ENCODE data around the gene PPP1R12B.

PPP1R12B gene, protein sequence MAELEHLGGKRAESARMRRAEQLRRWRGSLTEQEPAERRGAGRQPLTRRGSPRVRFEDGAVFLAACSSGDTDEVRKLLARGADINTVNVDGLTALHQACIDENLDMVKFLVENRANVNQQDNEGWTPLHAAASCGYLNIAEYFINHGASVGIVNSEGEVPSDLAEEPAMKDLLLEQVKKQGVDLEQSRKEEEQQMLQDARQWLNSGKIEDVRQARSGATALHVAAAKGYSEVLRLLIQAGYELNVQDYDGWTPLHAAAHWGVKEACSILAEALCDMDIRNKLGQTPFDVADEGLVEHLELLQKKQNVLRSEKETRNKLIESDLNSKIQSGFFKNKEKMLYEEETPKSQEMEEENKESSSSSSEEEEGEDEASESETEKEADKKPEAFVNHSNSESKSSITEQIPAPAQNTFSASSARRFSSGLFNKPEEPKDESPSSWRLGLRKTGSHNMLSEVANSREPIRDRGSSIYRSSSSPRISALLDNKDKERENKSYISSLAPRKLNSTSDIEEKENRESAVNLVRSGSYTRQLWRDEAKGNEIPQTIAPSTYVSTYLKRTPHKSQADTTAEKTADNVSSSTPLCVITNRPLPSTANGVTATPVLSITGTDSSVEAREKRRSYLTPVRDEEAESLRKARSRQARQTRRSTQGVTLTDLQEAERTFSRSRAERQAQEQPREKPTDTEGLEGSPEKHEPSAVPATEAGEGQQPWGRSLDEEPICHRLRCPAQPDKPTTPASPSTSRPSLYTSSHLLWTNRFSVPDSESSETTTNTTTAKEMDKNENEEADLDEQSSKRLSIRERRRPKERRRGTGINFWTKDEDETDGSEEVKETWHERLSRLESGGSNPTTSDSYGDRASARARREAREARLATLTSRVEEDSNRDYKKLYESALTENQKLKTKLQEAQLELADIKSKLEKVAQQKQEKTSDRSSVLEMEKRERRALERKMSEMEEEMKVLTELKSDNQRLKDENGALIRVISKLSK

DNA sequence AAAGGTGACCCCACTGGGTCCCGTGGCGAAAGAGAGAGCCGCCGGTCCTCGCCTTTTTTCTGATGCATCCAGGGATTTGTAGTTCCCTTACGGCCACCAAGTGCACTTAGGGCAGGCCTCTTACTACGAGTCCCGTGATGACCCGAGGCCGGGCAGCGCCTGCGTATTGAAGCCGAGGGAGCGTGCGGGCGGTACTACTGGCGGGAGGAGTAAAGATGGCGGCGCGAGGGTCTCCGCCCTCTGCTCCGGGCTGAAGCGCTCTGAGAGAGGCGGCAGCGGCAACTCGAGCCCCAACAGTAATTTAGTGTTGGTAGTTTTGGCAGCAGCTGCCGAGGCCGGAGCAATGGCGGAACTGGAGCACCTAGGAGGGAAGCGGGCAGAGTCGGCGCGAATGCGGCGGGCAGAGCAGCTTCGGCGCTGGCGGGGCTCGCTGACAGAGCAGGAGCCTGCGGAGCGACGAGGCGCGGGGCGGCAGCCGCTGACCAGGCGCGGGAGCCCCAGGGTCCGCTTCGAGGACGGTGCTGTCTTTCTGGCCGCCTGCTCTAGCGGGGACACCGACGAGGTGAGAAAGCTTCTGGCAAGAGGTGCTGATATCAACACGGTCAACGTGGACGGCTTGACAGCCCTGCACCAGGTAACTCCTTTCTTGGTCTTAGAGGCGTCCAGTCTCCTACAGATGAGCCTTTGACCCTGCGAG, at the start of gene PPP1R12B:
Gene PPP1R12B (plus strand): TSS at position 191 of the 697 bp plus-strand sequence. CDS start 153 bp downstream, at position 344.
- peak; percentile 96 to 98 for DNase-seq

DNA sequence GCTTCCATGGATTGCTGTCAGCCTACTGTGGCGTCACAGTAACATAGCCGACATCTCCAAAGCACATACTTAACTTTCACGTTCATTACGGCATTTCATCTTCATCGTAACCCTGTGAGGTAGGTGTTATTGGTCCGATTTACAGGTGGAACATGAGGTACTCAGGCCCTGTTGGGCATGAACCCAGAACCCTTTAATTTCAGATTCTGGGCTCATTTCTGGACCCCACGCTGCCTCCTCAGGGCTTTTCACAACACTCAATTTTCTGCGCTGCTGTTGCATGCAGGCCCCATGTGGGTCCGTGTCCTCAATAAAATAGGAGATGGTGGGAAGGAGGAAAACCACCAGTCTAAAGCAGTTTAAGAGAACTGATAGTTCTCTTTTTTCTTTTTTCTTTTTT, 46.3 kb upstream of the PPP1R12B start:
- no peak for DNase-seq

DNA sequence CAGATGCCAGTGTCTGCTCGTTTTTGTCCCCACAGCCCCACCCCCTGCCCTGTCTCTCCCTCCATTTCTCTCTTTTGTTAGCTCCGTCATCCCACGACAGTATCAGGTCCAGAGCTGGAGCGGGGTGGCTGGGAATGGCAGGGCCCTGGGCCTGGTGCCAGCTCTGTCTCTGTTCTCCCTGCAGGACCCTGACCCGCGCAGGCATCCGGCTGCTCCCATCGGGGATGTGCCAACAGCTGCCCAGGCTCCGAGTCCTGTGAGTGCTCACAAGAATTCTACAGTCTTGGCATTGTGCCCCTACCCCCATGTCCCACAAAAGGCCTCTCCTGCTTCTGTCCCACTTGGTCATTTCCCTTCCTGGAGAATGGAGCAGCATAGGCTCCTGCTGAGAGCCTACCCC, 44.1 kb upstream of the PPP1R12B start:
- DNase-seq = no peak

DNA sequence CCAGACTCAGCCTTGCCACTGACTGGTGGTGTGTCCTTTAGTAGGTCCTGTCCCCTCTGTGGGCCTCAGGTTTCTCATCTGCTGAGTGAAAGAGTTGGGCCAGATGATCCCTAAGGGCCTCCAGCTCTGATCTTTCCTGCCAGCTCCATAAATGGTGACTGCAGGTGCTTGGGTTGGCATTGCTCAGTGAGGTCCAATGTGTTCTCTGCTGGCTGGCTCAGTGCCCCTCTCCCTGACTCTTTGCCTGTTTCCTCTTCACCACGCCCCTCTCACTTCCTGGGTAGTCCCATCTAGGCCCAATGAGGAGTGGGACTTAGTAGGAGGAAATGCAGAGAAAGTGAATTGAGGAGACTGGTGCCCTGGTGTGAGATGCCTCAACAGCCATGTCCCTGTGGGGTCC, 43.3 kb upstream of the PPP1R12B start:
- no peak for DNase-seq

DNA sequence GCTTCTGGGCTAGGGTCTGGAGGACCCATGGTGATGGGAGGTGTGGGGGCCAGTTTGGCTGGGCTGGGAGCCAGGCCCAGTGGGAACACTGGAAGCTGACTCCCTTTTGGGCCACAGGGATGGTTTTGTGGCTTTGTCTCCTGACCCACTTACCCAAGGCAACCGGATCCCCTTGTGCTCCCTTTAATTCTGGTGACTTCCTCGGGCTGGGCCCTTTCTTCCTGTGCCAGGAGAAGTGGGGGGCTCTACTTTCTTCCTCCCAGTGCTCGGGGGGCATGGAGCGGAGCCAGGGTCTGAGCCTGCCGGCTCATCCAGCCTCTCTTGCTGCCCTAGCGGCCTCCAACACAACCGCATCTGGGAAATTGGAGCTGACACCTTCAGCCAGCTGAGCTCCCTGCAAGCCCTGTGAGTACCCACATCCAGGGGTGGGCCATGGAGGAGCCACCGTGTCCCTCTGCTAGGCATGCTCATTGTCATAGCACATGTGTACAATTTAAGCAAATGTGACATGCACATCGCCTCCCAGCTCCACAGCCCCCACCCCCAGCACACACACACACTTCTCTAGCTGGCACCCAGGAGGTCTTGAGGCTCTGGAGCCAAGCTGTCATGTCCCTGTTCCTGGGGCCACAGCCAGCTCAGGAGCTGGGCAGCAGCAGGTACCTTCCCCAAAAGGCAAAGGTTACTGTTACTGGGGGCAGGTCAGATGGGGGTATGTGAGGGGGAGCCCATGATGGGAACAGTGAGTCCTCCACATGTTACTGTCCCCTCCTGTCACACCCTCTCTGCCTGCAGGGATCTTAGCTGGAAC, 41.8 kb upstream of the PPP1R12B start:
- no peak for DNase-seq

DNA sequence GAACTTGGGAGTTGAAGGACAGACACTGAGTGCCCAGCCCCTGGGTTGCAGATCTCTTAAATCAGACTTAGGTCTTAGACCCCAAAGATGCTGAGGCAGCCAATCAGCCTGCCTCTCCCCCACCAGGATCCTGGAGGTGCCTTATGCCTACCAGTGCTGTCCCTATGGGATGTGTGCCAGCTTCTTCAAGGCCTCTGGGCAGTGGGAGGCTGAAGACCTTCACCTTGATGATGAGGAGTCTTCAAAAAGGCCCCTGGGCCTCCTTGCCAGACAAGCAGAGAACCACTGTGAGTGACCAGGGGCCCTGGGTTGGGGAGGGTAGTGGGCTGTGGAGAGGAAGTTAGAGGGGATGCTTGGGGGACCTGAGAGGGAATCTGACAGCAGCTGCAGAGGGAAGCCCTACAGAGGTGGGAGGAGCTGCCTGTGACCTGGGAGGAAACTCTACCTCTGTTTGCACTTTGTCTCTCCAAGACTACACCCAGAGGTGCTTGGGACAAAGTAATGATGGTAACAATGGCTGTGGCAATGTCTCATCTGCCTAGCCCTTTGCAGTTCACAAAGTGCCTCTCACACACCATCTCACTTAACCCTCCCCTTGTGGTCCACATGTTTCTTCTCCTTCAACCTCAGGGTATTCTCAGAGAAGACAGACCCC, 38.3 kb upstream of the PPP1R12B start:
- no peak for DNase-seq

DNA sequence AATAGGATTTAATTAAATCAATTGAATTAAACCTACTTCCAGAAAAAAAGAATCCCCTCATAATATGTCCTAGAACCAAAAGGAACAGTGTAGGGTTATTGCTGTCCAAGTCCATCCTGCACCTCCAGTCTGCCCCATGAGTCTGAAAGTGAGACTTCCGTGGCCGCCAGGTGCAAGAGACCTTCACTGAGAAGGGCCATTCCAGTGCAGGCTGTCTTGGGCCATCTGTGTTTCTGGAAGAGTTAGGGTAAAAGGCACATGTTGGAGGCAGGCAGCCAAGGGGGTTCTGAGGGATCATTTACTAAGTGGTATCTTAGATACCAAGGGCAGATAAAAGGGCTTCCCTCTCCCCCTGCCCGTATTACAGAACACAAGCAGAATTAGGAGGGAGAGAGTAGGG, 37.8 kb upstream of the PPP1R12B start:
- DNase-seq = peak in 1 of 2 experiments; percentile 56

DNA sequence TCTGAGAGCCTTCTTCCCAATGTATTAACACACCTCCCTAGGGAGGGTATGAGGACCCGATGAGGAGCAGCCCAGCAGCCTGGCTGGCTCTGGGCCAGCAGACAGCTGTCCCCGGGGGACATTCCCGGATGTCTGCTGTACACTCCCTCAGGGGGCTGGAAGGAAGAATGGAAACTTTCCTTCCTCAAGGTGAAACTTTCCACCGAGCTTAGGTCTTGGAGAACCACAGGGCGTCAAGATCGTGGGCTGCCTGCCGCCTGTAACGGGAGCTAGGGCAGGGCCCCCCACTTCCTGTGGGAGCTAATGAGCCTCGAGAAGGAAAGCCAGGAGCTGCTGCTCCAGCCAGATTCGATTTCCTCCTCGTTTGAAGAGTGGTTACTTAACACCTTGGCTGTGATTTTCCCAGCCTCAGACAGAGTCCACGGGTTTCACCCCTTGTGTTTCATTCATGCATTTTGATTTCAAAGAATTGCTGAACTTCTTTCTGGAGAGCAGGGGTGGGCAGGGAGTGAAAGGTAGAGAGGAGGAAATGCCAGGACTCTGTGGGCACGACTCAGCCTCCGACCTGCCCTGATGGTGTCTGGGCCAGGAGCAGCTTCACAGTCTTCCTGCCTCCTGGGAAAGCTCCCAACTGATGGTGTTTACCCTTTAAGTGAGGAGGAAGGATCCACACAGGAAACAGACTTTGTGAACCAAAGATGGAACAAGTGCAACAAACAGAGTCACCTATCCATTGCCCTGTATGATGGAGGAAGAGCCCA, 36.4 kb upstream of the PPP1R12B start:
- DNase-seq = peak; percentile 36 to 84

DNA sequence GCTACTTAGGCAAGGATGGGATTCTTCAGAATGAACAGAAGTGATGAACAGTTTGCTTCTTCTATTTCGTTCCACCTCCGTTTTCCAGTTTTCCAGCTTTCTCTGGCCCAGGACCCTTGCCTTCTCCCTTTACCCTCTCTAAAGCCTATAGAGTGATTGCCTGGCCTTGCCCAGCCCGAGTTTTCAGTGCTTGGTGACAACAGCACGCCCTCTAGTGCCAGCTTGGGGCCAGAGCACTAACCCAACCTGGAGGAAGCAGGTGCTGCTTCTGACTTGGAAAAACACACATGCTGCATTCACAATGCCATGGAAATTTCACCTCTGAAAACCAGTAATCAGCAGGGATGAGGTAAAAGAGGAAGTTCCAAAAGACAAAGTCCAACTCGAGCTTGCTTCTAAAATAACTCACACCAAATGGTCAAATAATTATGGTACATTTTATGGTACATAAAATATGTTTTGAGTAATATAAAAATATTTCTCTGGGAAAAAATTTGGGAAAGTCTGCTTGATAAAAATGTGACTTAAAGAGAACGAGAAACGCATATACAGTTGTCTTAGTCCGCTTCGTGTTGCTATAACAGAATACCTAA, 32.8 kb upstream of the PPP1R12B start:
- peak; percentile 49 to 77 for DNase-seq

DNA sequence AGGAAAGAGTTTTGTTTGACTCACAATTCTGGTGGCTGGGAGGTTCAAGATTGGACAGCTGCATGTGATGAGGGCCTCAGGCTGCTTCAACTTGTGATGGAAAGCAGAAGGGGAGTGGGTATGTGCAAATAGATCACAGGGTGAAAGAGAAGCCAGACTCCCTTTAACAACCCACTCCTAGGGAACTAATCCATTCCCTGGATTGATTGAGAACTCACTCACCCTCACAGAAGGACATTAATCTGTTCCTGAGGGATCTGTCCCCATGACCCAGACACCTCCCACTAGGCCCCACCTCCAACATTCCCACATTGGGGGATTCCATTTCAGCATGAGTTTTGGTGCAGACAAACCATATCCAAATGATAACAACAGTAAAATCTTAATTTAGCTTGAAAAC, 32.3 kb upstream of the PPP1R12B start:
- DNase-seq = peak in 1 of 2 experiments; percentile 49

DNA sequence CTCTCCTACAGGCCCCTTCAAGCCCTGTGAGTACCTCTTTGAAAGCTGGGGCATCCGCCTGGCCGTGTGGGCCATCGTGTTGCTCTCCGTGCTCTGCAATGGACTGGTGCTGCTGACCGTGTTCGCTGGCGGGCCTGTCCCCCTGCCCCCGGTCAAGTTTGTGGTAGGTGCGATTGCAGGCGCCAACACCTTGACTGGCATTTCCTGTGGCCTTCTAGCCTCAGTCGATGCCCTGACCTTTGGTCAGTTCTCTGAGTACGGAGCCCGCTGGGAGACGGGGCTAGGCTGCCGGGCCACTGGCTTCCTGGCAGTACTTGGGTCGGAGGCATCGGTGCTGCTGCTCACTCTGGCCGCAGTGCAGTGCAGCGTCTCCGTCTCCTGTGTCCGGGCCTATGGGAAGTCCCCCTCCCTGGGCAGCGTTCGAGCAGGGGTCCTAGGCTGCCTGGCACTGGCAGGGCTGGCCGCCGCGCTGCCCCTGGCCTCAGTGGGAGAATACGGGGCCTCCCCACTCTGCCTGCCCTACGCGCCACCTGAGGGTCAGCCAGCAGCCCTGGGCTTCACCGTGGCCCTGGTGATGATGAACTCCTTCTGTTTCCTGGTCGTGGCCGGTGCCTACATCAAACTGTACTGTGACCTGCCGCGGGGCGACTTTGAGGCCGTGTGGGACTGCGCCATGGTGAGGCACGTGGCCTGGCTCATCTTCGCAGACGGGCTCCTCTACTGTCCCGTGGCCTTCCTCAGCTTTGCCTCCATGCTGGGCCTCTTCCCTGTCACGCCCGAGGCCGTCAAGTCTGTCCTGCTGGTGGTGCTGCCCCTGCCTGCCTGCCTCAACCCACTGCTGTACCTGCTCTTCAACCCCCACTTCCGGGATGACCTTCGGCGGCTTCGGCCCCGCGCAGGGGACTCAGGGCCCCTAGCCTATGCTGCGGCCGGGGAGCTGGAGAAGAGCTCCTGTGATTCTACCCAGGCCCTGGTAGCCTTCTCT, 30.3 kb upstream of the PPP1R12B start:
- no peak for DNase-seq

DNA sequence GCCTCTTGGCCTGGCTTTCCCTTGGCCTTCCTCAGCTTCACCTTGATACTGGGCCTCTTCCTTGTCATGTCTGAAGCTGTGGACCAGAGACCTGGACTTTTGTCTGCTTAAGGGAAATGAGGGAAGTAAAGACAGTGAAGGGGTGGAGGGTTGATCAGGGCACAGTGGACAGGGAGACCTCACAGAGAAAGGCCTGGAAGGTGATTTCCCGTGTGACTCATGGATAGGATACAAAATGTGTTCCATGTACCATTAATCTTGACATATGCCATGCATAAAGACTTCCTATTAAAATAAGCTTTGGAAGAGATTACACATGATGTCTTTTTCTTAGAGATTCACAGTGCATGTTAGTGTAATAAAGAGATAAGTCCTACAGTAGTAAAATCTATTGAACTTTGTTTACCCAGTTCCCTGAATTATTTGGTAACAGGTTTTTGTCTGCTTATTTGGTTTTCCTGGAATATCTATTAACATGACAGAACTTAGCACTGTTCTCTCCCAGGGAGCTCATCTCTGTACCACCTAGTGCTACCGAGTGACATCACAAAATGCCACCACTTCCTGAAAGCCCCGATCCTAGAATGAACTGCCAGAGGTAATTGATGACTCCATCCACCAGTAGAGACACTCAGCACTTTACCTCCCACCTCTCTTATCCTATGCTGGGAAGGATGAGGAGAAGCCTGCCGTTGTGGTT, 29.0 kb upstream of the PPP1R12B start:
- DNase-seq = no peak

DNA sequence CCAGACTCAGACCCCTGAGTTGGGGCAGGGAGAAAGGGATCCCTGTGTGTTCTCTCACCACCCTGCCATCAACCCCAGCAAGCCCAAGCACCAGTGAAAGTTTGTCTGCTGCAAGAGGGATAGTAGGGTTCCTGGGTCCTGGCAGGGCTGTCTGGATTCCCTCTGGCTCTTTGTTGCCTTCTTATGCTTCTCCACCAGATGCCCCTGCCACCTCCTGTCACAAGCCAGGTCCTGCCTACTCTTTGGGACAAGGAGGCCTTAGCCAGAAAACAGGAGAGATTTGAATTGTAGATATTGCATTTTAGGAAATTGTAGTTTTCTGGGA, 28.5 kb upstream of the PPP1R12B start:
- no peak for DNase-seq

DNA sequence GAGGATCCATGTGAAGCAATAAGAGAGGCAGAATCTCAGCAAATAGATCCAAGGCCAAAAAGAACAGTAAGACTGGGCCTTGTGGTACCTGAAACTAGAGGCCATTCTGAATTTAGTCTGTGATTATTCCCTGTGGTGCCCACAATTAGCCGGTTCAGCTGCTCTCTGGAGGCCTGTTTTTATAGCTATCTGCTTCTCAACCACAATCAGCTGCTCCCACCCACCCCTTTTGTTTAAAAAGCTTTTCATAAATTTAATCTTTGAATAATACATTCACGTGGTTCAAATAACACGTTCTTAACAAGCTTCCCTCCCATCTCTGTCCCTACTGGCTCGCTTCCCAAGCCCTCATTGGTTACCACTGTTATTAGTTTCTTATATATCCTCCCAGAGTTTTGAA, 24.8 kb upstream of the PPP1R12B start:
- DNase-seq = no peak

DNA sequence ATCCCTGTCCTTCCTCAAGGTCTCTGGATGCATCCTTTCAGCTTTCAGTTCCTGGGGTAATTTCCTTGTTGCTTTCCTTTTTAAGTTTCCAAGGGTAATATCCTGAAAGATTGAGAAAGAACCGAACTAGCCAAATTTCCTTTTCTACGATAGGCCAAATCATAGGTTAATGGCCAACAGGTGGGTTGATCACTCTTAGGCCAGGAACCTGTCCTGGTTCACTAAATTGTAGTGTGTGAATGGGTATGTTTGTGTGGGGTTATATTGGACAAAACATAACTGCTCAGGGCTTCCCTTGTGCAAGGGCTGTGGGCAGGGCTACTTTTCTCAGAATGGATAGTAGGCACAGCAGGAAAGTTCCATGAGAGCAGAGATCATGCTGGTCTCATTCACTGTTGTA, 23.9 kb upstream of the PPP1R12B start:
- no peak for DNase-seq

DNA sequence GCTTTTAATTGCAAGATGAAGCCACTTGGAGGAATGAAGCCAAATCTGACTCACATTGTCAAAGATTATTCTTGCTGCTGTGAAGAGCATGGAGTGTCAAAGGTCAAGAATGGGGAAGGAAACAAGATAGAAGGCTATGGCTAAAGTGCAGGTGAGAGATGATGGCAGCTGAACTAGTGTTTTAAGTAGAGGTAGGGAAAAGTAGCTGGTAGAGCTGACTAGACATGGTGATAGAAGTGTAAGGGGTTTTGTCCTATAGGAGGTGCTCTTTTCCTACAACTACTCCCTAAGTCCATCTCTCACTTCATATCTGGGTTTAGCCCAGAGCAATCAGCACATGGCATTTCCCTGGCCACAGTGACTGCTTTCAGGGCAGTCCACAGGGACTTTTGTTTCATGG, 18.6 kb upstream of the PPP1R12B start:
- DNase-seq = no peak

DNA sequence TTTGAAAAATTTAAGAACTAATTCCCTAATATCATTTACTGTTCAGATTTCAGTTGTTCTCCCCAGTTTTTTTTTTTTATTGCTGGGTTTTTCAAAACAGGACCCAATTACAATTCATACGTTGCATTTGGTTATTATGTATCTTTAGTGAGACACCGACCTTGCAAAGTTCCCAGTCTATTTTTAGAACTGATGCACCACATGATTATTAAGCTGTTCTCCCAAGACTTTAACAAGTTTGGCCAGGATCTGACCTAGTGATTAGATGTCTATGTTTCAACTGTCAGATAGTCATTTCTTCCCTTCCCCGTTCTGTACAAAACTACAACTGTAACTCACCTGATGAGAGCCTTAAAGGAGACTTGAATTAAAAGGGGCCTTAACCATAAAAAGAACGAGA, 14.6 kb upstream of the PPP1R12B start:
- DNase-seq = no peak

DNA sequence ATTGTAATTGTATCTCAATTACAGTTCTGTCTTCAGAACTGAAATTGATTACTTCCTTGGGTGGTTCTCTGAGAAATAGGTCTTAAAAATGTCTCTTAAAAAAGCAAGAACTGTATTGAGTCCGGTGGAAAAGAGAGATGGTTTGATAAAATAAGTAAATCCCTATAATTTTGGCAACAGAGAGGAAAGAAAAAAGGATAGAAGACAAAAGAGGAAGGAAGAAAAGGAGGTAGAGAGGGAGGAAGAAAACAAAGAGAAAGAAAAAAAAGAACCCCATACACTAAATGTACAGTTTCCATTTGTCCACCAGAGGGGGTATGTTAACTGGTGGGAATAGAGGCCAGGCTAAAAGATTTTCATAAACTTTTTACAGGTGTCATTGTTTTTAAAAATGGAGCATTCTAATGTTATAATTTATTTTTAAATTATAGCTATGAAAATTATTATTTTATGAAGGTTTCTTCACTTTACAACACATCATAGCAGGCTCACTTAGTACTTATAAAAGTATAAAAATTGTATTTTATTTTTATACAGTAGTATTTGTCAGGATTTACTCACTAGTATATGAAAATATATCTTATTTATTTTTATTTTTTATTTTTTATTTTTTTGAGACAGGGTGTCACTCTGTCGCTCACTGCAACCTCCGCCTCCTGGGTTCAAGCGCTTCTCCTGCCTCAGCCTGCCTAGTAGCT, 4.7 kb upstream of the PPP1R12B start:
- DNase-seq = peak in 1 of 2 experiments; percentile 48

All from NCI-H524 (cell line).